Stimulated activated CD4-positive, alpha-beta T cell treated with anti-CD3 and anti-CD28 coated beads, Interleukin-2, amount 100 ng/mL, for 48 hours (primary cell): ENCODE data around the gene BARD1.
"Not testable (repeated sequence)": the region's sequence is repeated elsewhere in the genome, so short reads cannot be mapped to it uniquely, and the experiment has no call there.

Source experiments
- DNase-seq, 2 donors: peaks; one replicate each; pipeline ENCODE4 v3.0.0-alpha.2; 2020

Gene BARD1

GRCh38 chr2:214808981-214809750 lies at the start of gene BARD1:
Gene BARD1, minus strand, starts transcription at chr2:214809683. Its CDS starts 114 bp downstream, at chr2:214809569.
- peak; percentile 23 to 27 for DNase-seq

DNA sequence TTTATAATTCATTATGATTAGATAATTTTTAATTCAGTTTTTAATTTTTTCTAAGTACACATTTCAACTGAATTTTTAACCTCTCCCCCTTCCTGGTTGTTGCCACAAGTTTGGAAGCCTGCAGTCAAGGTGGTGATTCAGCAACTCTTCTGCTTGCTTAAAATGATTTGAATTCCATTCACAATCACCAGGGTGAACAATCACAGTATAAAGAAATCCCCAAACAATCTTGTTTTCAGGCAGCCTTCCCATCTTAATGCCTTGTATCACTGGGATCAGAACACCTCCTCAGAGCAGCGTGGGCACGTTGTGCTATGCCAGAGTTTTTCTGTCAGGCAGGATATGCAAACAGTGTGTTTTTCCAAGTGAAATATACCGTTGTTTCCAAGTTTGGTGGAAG lies 46.7 kb upstream of the BARD1 start:
- DNase-seq = no peak

DNA sequence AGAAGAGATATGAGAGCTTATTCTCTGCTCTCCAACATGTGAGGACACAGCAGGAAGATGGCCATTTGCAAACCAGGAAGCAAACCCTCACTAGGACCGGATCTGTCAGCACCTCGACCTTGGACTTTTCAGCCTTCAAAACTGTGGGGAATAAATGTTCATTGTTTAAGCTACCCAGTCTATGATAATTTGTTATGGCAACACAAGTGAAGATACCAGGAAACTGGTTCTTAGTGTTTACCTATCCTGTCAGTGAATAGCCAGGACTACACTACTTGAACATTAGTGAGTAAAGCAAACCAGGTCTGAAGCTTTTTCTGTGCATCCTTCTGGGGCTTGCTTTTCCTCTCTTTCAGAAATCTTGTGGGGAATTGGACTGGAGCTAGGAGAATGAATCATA lies 44.4 kb upstream of the BARD1 start:
- DNase-seq = no peak

- no peak for DNase-seq
Measured at GRCh38 chr2:214843823-214844222, 34.3 kb upstream of the BARD1 start.

DNA sequence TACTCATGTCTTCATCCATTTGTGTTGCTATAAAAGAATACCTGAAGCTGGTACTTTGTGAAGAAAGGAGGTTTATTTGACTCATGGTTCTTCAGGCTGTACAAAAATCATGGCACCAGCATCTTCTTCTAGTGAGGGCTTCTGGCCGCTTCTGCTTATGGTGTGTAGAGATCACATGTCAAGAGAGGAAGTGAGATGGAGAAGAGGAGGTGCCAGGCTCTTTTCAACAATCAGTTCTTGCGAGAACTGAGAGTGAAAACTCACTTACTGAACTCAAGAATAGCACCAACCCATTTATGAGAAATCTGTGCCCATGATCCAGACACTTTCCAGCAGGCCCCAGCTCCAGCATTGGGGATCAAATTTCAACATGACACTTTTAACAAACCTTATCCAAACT lies 30.0 kb upstream of the BARD1 start:
- DNase-seq = no peak

- DNase-seq = no peak
Measured at GRCh38 chr2:214837466-214837865, 28.0 kb upstream of the BARD1 start.

DNA sequence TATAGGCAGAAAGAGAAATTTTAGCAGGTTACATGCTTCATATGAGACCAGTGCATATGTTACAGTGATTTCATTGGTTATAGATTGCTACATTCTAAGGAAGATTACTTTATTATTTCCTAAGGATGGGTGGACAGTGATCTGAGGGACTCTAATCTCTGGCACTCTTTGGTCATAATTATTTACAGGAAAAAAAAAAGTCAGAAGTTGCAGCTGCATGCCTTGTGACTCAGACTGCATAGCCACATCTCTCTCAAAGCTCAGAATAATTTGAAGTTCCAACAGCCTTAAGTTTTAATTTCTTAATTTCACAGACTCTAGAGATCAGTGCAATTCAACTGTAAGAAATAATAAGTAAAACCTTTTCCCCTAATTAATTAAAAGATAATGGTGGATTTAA lies 27.1 kb upstream of the BARD1 start:
- no peak for DNase-seq

- DNase-seq = no peak
Measured at GRCh38 chr2:214830794-214831346, 21.4 kb upstream of the BARD1 start.

DNA sequence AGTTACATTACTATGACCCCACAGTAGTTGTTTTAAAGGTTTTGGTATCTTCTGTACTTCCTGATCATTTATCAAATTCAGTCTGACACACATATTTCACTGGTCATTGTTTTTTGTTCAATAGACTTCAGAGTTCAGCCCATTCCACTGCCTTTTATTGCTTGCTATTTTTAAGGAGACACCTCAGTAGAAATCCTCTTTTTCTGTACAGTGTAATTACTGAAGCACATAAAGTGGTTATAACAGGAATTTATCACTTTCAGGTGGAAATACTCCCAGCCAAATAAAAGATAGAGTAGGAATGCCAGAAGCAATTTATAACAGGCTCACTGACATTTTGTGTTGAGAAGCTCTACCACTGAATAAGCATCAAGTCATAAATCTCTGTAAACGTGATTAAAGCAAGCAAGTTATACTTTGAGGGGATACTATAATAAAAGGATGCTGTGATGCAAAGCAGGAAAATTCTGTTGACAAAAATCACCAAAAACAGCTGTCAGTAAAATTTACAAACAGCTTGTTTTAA lies 6.6 kb upstream of the BARD1 start:
- DNase-seq = no peak

GRCh38 chr2:214810671-214811070 lies 1.2 kb upstream of the BARD1 start:
- DNase-seq = no peak

DNA sequence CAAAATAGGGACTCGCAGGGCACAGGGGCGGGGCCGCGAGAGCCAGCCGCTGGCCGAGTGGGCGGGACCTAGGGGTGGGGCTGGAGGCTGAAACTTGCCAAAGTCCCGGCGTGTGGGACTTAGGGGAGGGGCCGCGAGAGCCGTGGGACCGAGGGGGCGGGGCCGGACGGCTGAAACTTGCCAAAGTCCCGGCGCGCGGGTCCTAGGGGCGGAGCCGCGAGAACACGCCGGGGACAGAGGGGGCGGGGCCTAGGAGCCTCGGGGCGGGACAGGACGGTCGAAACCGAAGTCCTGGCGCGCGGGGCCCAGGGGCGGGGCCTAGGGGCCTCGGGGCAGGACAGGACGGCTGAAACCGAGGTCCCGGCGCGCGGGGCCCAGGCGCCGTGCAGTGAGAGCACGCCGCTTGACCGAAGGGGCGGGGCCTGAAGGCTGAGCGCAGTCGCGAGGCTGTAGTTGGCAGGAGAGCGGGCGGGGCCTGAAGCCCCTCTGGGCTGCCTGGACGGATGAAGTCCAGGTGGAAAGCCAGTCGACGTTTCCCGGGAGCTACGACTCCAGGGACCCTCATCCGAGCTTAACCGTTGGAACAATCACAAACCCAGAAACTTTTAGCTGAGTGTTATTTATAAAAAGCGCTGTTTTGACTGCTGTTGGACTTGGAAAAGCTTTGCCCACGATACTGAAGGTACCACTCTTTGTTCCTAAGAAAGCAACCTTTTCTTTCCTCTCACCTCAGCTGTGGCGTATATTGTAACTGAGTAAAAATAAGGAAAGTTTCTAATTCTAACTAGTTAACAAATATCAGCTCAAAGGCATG lies 475 bp upstream of the BARD1 start:
- peak; percentile 100 for DNase-seq

GRCh38 chr2:214807653-214808052 lies 1.8 kb downstream of the BARD1 start:
- DNase-seq = no peak

- no peak for DNase-seq
Measured at GRCh38 chr2:214801768-214802397, 7.6 kb downstream of the BARD1 start.

DNA sequence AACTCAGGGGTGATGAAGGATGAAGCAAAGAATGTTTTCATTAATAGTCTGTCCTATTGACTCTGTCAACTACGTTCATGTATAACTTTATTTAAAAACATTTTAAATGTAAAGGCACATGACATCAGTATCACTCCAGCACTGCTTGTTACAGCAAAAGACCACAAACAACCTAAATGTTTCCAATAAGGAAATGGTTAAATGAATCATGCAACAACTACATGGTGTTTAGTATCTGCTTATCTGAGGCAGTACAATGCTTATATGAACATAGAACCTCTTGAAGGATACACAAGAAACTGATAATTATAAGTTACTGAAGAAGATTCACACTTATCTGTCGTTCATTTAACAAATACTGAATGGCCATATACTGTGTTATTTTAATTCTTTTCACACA lies 8.4 kb downstream of the BARD1 start:
- DNase-seq = no peak

GRCh38 chr2:214800180-214800579 lies 9.3 kb downstream of the BARD1 start:
- no peak for DNase-seq

DNA sequence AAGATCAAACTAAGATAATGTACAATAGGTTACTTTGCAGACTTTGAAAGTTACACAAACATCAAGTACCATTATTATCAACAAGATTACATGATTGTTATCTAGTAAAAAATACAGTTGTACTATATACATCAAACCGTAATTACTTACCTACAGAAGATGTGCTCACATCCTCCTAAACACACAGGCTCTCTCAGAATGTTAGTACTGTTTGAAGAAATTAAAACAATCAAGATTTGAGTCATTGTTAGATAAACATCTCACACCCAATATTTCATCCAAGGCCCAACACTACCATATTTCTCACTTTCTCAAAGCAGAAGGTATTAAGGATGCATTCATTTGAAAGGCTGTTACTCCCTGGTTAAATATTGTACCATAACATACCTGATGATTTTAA lies 12.6 kb downstream of the BARD1 start:
- no peak for DNase-seq

DNA sequence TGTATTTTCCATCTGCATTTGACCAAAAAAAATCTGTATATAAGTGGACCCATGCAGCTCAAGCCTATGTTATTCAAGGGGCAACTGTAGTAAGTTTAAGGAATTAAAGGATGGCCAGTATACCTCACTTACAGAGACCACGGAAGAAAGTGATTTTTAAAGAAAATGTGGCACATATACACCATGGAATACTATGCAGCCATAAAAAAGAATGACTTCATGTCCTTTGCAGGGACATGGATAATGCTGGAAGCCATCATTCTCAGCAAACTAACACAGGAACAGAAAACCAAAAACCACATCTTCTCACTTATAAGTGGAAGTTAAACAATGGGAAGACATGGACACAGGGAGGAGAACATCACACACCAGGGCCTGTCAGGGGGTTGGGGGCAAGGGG lies 26.3 kb downstream of the BARD1 start:
- DNase-seq = not testable (repeated sequence)

- DNase-seq = no peak
Measured at GRCh38 chr2:214782671-214783070, 26.8 kb downstream of the BARD1 start.

GRCh38 chr2:214781226-214781625 lies 28.3 kb downstream of the BARD1 start:
- no peak for DNase-seq

GRCh38 chr2:214775971-214776370 lies 33.5 kb downstream of the BARD1 start:
- DNase-seq = no peak

DNA sequence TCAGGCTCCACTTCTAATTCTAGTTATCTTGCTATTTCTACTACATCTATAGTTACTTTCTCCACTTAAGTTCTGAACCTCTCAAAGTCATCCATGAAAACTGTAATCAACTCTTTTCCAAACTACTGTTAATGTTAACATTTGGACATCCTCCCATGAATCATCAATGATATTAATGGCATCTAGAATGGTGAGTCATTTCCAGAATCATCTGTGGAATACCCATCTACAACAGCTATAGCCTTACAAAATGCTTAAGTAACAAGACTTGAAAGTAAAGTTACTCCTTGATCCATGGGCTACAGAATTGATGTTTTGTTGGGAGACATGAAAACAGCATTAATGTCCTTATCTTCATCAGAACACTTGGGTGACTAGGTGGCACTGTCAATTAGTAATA lies 35.4 kb downstream of the BARD1 start:
- no peak for DNase-seq

DNA sequence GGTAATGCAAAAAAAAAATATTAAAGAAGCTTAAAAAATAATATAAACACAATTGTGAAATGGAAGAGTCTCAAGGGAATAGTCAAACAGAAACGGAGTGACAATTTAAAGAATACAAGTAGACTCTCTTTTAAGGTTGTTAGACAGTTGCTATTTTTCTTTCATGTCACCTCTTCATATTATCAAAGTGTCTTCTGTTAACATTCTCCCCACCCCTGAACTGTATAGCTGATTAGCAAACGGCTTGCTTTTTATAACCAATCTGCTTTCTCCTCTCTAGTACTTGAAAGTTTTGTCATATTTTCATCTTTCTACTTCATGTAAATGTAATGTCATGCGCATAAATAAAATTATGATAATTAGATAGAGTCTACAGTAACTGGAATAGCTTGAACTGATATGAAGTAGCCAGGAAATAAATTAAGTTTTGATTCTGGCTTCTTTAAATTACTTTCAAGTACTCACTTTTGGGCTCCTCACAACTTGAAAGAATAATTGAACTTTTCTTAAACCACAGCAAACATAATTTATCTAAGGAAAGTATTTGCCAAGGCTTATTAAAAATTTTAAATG lies 37.0 kb downstream of the BARD1 start:
- no peak for DNase-seq

DNA sequence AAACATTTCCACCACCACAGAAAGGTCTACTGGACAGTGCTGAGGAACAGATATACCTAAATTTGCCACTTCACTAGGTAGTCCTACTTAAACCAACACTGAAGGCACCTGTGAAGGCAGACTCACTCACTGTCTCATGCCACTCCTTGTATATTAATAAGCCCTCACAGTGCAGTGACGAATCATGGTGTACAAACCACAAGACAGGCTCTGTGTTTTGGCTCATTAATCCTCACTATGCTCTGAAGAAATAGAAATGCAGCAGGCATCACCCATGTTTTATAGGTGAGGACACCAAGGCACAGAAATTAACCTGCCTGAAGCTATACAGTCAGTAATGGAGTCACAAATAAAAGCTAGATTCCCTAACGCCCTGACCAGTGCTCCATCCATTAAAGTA lies 44.3 kb downstream of the BARD1 start:
- DNase-seq = no peak
